GM06990 (cell line): ENCODE measurements around the gene PTTG1IP.

Experiments used
- DNase-seq: peaks from one replicate; pipeline ENCODE4 v3.0.0-alpha.2; 2011; ENCODE audit not compliant: insufficient read length; ENCODE audit errors: extremely low read depth
- H3K27me3 ChIP-seq: replicated peaks from 2 replicates; pipeline ENCODE4 v1.6.0; 2011; ENCODE audit warnings: low read length; ENCODE audit not compliant: control insufficient read depth, insufficient read depth
- H3K36me3 ChIP-seq: 2 replicates; pipeline ENCODE4 v1.5.1; 2011; ENCODE audit warnings: low read length; ENCODE audit not compliant: control insufficient read depth, insufficient read depth
- H3K4me3 ChIP-seq: replicated peaks from 2 replicates; pipeline ENCODE4 v1.5.1; 2011; ENCODE audit warnings: low read depth, mild to moderate bottlenecking, control low read depth, low read length
- CTCF ChIP-seq: IDR thresholded peaks from 2 replicates; pipeline ENCODE4 v1.5.1; 2011; ENCODE audit warnings: low read length, control low read depth, mild to moderate bottlenecking, inconsistent platforms; ENCODE audit not compliant: insufficient read depth, poor library complexity, severe bottlenecking

Gene PTTG1IP

DNA sequence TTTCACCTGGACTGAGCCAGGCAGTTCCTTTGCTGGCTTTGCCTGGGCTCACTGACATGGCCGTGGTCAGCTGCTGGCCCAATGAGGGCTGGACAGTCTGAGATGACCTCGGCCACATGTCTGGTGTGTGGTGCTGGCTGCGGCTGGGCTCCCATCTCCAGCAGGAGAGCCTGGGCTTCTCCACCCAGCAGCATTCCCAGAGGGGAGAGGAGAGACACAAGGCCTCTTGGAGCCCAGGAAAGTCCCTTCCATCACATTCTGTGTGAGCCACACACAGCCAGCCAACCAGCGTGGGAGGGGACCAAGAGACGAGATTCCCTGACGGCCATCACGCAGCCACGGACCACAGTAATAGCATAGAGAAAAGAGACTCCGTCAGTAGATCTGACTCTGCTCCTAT is 34.5 kb downstream of the PTTG1IP start:
- H3K4me3 ChIP-seq = no peak overlapping the region
- no peak for DNase-seq
- no peaks in the 10 kb centered on the region for H3K36me3 ChIP-seq
- no peak for TF ChIP-seq CTCF
- H3K27me3 ChIP-seq = no peaks in the 10 kb centered on the region; the same call in none of the 2 replicates

- H3K4me3 ChIP-seq = no peak overlapping the region
- no peaks in the 10 kb centered on the region for H3K36me3 ChIP-seq
- TF ChIP-seq CTCF = peak; percentile 7
- no peak for DNase-seq
- no peaks in the 10 kb centered on the region; the same call in none of the 2 replicates for H3K27me3 ChIP-seq
Measured at GRCh38 chr21:44838039-44838895, 35.2 kb downstream of the PTTG1IP start.

GRCh38 chr21:44837537-44837936 is 36.0 kb downstream of the PTTG1IP start:
- Histone ChIP-seq H3K36me3 (no peaks in the 10 kb centered on the region), H3K4me3 (no peak overlapping the region), H3K27me3 (no peaks in the 10 kb centered on the region; the same call in none of the 2 replicates)
- TF ChIP-seq CTCF = no peak
- DNase-seq = no peak

- H3K4me3 ChIP-seq = no peak overlapping the region
- TF ChIP-seq CTCF = no peak
- no peaks in the 10 kb centered on the region; the same call in 1 of the 2 replicates for H3K27me3 ChIP-seq
- no peak for DNase-seq
- H3K36me3 ChIP-seq = no peaks in the 10 kb centered on the region
Measured at GRCh38 chr21:44836666-44837471, 36.6 kb downstream of the PTTG1IP start.

DNA sequence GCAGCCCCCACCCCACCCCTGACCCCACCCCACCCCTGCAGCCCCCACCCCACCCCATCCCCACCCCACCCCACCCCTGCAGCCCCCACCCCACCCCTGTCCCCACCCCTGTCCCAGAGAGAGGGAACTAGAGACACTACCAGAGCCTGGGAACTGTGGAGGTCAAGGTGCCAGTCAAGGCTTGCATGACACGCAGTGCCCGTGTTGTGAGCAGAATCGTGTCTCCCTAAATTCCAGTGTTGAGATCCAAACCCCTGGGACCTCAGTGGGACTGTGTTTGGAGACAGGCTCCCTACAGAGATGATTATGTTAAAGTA is 37.2 kb downstream of the PTTG1IP start:
- Histone ChIP-seq H3K27me3 (no peaks in the 10 kb centered on the region; the same call in 1 of the 2 replicates), H3K36me3 (no peaks in the 10 kb centered on the region), H3K4me3 (no peak overlapping the region)
- TF ChIP-seq CTCF = no peak
- no peak for DNase-seq
